Activated naive CD4-positive, alpha-beta T cell treated with Interleukin-2 at 50 U/mL for 16 hours (primary cell): ENCODE data around the gene PDCD10.

Experiments
- DNase-seq: peaks from one replicate; pipeline ENCODE4 v3.0.0-alpha.2; 2020

Gene PDCD10

GRCh38 chr3:167734498-167735232, at the start of gene PDCD10:
Gene PDCD10 (minus strand): TSS chr3:167734892. CDS start chr3:167720157, 14,735 bp downstream.
- DNase-seq: peak; percentile 97

GRCh38 chr3:167783781-167784180, 49.1 kb upstream of the PDCD10 start:
- no peak for DNase-seq

- DNase-seq: no peak
Observed at GRCh38 chr3:167780214-167780883, 45.7 kb upstream of the PDCD10 start.

GRCh38 chr3:167777356-167777755, 42.7 kb upstream of the PDCD10 start:
- no peak for DNase-seq

GRCh38 chr3:167776066-167776685, 41.5 kb upstream of the PDCD10 start:
- DNase-seq: no peak

- no peak for DNase-seq
Observed at GRCh38 chr3:167773584-167773983, 38.9 kb upstream of the PDCD10 start.

- DNase-seq: no peak
Observed at GRCh38 chr3:167772992-167773391, 38.3 kb upstream of the PDCD10 start.

GRCh38 chr3:167762296-167762695, 27.6 kb upstream of the PDCD10 start:
- no peak for DNase-seq

GRCh38 chr3:167761302-167761701, 26.6 kb upstream of the PDCD10 start:
- DNase-seq: no peak

- no peak for DNase-seq
Observed at GRCh38 chr3:167754049-167754448, 19.4 kb upstream of the PDCD10 start.

- no peak for DNase-seq
Observed at GRCh38 chr3:167750272-167750971, 15.7 kb upstream of the PDCD10 start.

- DNase-seq: no peak
Observed at GRCh38 chr3:167749728-167750127, 15.0 kb upstream of the PDCD10 start.

- no peak for DNase-seq
Observed at GRCh38 chr3:167749209-167749608, 14.5 kb upstream of the PDCD10 start.

GRCh38 chr3:167743799-167744198, 9.1 kb upstream of the PDCD10 start:
- DNase-seq: no peak

- no peak for DNase-seq
Observed at GRCh38 chr3:167742338-167742737, 7.6 kb upstream of the PDCD10 start.

- DNase-seq: peak; percentile 13
Observed at GRCh38 chr3:167740961-167741587, 6.4 kb upstream of the PDCD10 start.

- DNase-seq: no peak
Observed at GRCh38 chr3:167739190-167739810, 4.6 kb upstream of the PDCD10 start.

GRCh38 chr3:167738037-167738436, 3.3 kb upstream of the PDCD10 start:
- DNase-seq: no peak

GRCh38 chr3:167736997-167737396, 2.3 kb upstream of the PDCD10 start:
- no peak for DNase-seq

GRCh38 chr3:167736264-167736787, 1.6 kb upstream of the PDCD10 start:
- no peak for DNase-seq

GRCh38 chr3:167735233-167736138, 794 bp upstream of the PDCD10 start, which contains the start of gene SERPINI1:
Gene SERPINI1 (plus strand): TSS chr3:167735721. CDS start chr3:167789129, 53,408 bp downstream.
- DNase-seq: peak; percentile 81
